NCI-H1436 (cell line): ENCODE results near the gene TNNC2.
A peak's percentile ranks its signal among the peaks of the same experiment; 100 is the strongest.
"Not testable (repeated sequence)": the region's sequence is repeated elsewhere in the genome, so short reads cannot be mapped to it uniquely, and the experiment has no call there.

ENCODE experiments used
- DNase-seq: peaks from one replicate; lab custom pipeline; 2025; lab: John Stamatoyannopoulos, UW

TNNC2 gene

GRCh38 chr20:45827030-45827652, at the start of gene TNNC2:
TSS of gene TNNC2 (minus strand) at chr20:45827312. CDS start at chr20:45827248, 64 bp downstream.
- DNase-seq: no peak

DNA sequence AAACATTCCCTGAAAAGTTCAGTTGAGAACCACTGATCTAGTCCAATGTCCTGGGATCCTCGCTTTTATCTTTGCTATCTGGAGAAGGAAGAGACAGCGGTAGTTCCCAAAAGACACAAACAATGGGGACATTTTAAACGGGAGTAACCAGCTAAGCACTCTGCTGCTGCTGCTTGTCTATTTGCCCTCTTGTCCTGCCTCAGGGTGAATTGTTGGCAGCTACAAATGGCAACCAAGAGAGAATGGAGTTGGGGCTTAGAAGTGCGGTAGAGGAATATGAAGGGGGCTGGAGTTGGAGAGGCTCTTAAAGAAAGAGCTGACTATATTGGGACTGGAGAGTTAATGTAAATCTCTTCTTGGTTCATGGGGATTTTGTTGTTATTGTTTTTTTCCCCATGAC, 47.5 kb upstream of the TNNC2 start:
- no peak for DNase-seq

DNA sequence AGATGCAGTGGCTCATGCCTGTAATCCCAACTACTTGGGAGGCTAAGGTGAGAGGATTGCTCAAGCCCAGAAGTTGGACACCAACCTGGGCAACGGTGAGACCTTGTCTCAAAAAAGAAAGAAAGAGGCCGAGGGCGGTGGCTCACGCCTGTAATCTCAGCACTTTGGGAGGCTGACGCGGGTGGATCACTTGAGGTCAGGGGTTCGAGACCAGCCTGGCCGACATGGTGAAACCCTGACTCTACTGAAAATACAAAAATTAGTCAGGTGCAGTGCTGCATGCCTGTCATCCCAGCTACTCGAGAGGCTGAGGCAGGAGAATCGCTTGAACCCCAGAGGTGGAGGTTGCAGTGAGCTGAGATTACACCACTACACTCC, 47.0 kb upstream of the TNNC2 start:
- not testable (repeated sequence) for DNase-seq

DNA sequence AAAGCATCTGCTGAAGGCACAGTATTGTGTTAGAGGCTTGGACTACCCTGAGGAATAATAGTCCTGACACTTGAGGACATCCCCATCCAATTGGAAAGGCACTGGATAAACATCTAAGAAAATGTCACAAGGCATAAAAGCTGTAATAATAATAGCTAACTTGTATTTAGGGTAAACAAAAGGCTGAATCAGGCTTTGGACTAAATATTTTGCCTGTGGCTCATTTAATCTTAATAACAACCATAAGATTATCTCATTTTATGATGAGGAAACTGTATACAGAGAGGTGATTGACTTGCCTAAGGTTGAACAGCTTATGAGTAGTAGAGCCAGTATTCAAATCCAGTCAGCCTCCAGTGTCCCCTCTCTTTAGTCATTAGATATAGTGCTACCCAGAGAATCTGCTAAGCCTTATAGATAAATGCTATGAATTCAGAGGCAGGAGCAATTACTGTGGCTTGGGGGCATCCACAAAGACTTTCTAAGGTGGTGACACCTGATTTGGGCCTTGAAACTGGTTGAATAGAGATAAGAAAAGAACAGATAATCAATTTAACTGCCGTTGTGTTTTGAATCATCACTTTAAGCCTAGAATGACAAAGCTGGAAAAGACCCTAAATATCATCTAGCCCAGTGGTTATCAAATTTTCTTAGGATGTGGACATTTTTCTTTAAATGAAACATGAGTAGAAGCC, 46.4 kb upstream of the TNNC2 start:
- no peak for DNase-seq

DNA sequence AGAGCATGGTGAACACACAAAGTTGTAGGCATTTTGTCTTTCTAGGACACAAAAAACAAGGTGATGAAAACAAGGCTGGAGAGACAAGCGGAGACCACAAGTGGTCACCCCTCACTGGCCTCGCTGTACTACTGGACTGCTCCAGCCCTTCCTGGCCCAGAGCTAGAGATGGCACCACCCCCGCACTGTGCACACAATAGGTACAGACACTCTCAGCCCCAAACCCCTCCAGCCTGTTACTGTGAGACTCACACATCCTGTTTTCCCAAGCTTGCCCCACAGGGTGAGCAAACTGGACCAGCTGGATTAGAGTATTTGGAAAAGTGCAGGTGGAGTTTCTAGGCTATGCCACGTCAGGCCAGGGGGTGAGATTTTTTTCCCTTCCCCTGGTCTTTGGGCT, 45.5 kb upstream of the TNNC2 start:
- DNase-seq: no peak

DNA sequence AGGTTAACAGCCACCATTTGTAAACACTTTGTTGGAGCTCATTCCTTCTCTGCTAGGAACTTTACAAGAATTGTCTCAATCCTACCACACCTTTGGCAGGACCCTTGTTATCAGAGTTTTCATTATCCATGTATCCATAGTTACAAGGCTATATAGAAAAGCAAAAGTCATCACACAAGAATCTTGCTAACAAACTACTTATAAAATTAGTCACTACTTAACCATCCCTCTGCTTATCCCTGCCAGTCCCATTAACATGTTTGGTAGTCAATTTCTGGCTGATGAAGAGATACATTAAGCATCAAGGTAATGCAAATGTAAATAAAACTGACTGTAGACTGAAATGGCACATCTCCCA, 40.7 kb upstream of the TNNC2 start:
- no peak for DNase-seq

DNA sequence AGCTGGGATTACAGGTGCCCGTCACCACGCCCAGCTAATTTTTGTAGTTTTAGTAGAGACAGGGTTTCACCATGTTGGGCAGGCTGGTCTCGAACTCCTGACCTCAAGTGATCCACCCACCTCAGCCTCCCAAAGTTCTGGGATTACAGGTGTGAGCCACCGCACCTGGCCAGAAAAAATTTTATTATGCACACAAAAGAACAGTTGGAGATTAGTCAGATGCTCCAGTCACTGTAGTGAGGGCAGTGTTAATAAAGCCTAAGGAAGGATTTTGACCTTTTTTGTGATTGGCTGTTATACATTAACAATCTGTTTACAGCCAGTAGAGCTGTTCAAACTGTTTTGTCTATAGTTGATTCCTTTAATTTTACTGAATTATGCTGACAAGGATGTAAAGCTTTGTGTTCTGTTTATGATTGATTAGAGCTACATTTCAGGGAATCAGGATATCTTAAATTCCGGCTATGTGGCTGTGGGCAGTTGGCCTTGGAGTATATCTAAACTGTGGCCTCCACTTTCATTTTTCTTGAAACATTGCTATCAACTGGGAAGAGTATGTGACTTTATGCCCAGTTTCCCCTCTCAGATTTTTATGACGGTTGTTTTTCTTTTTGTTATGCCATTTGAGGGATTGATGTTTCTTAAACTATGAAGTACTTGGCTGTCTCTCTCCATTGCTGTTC, 40.2 kb upstream of the TNNC2 start:
- DNase-seq: no peak

DNA sequence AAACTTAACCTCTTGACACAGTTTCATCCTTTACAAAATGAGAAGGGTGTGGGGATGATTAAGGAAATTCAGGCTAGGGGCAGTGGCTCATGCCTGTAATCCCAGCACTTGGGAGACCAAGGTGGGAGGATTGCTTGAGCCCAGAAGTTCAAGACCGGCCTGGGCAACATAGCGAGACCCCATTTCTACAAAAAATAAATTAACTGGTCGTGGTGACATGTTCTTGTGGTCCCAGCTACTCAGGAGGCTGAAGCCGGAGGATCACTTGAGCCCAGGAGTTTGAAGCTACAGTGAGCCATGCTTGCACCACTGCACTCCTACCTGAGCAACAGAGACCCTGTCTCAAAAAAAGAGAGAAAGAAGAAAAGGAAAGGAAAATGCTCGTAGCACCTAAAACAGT, 39.3 kb upstream of the TNNC2 start:
- no peak for DNase-seq

- DNase-seq: no peak
Measured at GRCh38 chr20:45863543-45864470, 36.7 kb upstream of the TNNC2 start.

GRCh38 chr20:45861221-45862075, 34.3 kb upstream of the TNNC2 start:
- DNase-seq: no peak

DNA sequence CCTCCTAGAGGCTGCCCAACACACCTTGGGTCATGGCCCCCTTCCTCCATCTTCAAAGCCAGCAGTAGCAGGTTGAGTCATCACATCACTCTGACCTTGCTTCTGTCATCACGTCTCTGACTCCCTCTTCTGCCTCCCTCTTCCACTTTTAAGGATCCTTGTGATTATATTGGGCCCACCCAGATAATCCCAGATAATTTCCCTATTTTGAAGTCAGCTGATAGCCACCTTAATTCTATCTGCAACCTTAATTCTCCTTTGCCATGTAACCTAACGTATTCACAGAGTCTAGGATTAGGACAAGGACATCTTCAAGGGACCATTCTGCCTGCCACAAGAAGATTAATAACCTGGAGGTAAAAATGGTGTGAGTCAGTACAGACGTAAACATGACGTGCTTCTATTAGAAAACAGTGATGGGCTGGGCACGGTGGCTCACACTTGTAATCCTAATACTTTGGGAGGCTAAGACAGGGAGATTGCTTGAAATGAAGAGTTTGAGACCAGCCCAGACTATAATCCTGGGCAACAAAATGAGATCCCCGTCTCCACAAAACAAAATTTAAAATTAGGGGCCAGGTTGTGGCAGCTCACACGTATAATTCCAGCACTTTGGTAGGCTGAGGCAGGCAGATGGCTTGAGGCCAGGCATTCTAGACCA, 33.6 kb upstream of the TNNC2 start:
- DNase-seq: no peak

GRCh38 chr20:45859916-45860315, 32.8 kb upstream of the TNNC2 start:
- DNase-seq: no peak

DNA sequence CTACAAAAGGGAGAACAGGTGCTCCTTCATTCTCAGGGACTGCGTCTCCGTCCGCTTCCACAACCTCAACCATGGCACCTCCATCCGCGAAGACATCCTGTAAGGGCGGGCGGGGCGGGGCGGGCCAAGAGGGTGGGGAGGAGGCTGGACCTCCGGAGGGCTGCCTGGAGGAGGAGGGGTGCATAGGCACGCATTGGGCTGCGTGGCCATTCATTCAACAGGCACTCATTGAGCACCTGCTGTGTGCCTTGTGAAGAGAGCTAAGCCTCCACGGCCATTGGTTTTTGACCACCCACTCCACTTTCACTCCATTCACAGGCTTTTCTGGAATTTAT, 30.7 kb upstream of the TNNC2 start:
- no peak for DNase-seq

DNA sequence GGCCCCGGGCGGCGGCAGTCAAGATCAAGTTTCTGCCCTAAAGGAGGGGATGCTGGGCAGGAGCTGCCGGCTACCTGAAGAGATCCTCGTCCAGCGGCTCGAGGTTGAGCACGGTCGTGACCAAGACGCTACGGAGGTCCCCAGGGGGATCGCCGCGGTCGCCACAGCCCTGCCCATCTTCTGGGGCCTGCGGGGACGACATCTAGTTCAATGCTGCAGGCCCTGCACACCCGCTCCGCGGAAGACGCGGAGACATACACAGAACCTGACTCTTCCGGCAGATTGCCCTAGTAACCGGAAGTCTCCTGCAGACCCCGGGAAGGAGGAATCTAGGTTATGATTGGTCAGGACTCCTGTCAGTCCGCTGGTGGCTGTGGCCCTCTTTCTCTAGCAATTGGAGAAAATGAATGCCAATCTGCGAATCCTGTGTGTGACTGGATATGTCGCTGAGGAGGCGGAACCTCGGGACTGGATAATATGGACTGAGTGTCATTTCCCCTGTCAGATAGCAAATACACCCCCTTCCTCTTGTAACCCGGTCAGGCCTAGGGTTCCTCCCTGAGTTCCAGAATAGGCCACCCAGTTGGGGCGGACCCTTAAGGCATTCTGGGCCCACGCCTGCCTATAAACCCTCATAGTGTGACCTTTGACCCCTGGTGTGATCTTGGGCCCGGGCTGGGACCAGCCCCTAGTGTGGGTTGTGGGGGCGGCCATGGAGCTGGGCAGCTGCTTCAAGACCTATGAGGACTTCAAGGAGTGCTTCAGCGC, 30.2 kb upstream of the TNNC2 start, which contains the start of the genes ACOT8 and ZSWIM3:
TSS of gene ACOT8 (minus strand) at position 279 of the 768 bp plus-strand sequence. CDS start at position 202, 77 bp downstream.
TSS of gene ZSWIM3 (plus strand) at position 501 of the 768 bp plus-strand sequence. CDS start at position 713, 212 bp downstream.
- peak; percentile 99 for DNase-seq

GRCh38 chr20:45853484-45853883, 26.4 kb upstream of the TNNC2 start:
- DNase-seq: no peak

DNA sequence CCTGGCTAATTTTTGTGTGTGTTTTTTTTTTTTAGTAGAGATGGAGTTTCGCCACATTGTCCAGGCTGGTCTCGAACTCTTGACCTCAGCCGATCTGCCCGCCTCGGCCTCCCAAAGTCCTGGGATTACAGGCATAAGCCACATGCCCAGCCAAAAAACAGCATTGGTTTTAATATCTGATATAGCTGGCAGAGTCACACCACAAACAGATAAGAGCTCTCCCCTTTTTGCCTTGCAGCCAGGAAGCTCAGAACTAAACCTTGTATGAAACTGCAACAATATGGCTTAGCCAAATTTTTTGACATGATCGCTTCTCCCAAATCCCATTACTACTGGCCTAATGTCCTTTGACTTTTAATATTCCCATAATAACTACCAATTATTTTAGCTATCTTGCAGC, 25.2 kb upstream of the TNNC2 start:
- no peak for DNase-seq

- DNase-seq: no peak
Measured at GRCh38 chr20:45851501-45851900, 24.4 kb upstream of the TNNC2 start.

DNA sequence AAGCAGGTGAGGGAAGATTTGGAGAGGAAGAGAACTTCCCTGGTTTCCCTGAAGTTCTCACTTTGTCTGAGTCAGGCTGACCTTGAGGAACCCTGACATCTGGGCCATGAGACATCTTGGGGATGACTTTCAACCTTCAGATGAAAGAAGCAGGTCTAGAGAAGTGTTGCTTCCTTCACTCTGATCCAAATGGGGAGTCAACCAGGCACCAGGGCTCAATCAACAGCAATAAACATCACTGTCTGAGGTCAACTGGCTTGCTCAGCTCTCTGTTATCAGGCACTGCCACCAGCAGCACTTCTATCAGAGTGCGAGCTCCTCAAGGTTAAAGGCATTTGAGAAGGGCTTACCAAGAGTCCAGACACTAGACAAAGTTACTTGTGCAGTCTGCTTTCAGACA, 23.8 kb upstream of the TNNC2 start:
- DNase-seq: no peak

GRCh38 chr20:45850238-45850637, 23.1 kb upstream of the TNNC2 start:
- DNase-seq: no peak
